HG03095 (cell line): ENCODE data around the gene BRD4.

ENCODE experiments used
- ATAC-seq: cut with Tn5 transposase; IDR thresholded peaks from one replicate; pipeline ENCODE4 v1.9.1; 2021; ENCODE audit warnings: moderate library complexity; ENCODE audit not compliant: unreplicated experiment

BRD4 gene

DNA sequence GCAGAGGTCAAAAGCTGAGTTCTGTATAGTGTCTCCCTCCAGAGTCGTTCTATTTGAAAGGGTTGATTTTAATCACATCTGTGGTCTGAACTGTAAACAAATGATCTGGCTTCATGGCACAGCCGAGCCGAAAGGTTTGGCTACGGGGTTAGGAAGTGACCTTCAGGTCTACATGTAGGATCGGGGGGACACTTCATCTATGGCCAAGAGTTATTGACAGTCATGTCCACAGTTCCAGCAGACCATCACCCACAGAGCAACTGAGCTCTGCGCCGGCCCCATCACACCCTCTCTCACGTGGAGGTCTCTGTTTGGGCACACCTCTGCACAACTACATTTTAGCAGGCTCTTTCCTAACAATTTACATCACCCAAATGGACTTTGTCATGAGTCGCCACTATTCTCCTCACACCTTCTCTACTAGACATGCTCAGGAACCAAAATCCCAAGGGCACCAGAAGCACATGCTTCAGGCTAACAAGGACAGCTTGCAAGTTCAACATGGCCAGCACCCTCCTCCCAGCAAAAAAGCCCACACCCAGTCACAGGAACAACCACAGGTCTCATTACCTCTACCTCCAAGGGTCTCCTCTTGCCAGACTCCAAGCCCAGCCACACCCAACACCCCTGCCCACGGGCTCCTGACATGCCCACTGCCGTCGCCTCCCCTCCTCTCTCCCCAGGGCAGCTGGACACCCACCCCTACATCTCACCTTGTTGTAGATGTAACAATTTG lies 64.0 kb downstream of the BRD4 start:
- ATAC-seq, result no peak

DNA sequence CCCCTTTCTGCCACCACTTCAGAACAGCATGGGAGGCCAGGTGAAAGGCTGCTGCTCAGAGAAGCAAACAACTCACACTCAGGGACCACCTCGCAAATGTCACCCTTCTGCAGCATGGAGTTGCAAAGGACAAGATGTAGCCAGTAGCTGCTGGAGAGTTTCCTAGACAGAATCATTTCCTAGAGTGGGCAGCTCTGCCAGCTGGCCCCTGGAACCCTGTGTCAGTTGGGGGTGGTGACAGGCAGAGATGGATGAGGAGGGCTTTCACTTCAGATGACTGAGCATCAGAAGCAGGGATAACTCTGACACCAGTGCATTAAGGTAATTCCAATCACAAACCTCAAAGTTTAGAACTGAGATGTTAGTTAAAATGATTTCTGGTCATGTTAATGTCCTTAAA lies 65.7 kb downstream of the BRD4 start:
- ATAC-seq, result no peak

DNA sequence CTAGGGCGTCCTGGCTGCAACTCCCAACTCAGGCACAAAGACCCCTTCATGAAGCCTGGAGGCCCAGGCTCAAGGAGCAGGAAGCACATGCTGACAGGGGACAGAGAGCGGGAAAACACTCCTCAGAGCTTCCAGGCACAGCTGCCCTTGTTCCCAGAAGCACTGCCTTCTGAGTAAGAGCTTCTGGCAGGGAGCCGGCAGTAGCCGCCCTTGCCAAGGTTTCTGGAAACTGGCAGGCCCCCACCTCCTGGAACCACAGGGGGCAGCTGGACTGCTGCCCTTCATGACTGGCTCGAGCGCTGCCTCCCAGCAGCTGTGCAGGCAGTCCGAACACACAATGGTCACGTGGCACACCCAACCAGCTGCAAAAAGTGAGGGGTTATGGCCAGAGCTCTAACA lies 66.5 kb downstream of the BRD4 start:
- ATAC-seq, result no peak

DNA sequence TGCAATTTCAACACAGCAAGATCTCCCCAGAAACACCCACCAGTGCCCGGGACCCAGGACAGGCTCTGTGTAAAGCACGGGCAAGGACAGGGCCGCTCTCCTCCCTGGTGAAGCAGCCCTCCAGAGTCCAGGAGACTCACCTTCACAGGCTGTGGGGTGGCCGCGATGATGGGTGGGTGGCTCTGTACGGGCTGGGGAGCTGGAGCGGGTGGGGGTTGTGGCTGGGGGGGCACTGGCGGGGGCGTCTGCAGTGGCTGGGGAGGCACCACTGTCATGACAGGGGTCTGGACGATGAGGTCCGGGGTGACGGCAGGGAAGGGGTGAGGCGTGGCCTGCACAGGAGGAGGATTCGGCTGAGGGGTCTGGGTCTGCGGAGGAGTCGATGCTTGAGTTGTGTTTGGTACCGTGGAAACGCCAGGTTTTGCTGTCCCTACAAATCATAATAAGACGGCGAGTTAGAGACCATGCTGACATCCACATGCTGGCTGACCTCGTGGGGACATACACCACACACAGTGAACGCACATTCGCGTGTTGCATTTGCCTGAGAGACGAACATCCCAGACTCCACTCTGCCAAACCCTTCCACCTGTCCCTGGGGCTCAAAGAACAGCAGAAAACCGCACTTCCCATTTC lies 67.0 kb downstream of the BRD4 start:
- ATAC-seq, result no peak

DNA sequence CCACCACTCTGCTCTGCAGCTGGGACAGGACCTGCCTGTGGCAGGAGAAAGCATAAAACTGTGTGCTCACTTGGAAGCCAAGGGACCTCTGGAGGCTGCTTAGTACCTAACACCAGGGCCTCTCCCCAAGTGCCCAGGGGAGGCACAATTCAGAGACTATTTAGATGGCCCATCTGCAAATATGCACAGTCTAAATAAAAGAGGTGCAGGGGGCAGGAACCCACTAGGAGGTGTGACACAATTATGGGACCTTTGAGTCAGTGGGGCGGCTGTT lies 67.5 kb downstream of the BRD4 start:
- no peak for ATAC-seq

DNA sequence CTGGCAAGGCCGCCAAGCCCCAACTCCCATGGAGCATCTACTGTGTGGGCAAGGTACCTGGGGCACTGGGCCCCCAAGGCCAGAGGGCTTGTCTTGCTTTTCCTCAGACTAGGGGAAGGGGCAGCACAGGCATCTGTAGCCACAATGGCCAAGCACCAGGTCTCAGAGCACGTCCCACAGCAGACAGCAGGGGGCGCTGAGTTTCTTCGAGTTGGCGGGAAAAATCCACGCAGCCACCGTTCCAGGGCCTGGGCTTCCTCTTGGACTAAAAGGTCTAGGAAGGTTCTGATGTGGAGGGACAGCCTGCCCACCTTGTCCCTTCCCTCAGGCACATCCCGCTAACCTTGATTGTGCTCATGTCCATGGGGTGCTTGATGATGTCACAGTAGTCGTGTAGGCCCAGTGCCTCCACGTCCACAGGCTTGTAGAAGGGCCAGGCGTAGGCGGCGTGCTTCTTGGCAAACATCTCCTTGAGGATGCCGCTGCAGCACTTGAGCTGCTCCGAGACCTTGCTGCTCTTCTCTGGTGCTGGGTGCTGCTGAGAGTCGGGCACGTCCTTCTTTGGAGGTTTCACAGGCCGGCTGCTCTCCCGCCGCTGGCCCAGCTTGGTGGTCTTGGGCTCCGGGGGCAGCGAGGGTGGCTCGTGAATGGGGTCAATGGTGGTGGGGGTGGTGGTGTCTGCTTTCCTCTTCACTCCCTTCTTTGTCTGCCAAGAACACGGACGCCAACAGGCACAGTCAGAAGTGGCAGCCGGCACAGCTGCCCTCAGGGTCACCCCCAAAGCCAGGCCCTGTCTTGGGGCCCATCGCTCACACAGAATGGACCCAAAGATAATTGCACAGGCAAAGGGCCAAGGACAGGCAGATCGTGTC lies 68.0 kb downstream of the BRD4 start:
- no peak for ATAC-seq

DNA sequence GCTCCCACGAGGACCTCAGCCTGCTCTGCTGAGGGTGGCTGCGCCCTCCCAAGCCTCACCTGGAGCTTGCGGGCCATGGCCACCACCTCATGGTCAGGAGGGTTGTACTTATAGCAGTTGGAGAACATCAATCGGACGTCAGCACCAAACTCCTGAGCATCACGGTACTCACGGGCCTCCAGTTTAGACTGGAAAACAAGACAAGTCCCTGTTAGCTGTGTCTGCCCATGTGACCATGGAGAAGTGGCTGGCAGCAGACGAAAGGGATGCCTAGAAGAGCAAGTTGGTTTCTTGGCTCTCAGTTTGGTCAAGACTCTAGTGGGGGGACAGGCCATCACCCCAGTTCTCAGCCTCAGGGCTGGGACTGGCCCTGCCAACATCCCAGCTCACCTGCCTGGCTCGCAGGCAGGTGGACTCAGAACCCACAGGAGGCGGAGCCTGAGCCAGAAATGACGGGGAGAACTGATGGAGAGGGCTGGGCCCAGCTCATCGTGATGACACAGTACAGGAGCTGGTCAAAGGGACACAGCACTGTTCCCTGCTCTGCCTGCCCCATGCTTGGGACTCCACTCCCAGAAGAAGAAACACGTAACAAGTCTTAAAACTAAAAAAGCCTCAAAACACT lies 68.9 kb downstream of the BRD4 start:
- ATAC-seq, result no peak

DNA sequence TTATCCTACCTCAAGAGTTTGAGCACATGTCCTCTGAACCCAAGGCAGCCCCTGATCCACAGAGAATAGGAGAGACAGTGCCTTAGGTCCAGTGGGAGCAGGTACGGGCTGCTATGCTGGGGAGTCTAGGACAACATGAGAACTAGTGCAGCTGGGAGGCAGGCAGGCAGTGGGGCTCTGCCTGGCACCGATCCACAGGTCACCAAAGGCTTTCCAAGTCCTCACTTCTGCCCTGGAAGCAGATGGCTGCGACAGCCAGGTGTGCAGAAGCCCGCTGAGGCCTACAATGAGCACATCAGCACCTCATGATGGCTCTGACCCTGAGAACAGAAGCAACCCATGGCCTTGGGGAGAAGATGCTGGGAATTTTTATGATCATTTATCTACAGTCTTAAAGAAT lies 70.3 kb downstream of the BRD4 start:
- no peak for ATAC-seq

DNA sequence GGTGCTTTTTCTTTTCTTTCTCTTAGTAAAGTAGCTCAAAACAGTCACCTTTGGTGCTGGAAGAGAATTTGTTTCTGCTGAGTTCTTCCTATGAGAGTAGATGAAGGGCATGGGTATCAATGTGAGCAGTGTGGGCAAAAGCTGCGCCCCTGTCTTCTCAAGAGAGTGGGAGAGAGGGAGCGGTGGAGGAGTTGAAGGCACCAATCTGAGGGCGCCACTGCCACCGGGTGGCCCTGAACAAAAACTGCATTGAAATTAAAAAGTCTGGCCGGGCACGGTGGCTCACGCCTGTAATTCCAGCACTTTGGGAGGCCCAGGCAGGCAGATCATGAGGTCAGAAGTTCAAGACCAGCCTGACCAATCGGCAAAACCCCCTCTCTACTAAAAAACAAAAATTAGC lies 71.4 kb downstream of the BRD4 start:
- no peak for ATAC-seq

DNA sequence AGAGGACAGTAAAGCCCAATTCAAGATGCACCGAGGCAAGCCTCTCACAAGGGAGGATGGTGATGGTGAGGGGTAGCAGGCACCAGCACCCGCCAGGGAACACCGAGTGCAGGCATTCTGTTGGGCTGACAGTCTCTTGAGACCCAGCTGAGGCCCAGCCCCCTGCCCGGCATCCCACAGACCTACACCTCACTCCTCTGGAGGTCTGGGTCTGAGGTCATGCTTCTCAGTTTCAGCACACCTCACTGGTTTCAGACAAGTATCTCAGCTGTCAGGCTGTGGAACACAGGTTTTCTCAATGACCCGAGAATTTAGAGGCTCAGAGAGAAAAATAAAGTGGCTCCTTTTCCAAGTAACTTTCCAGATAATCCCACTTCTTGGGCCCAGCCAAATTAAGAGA lies 72.4 kb downstream of the BRD4 start:
- ATAC-seq, result no peak

DNA sequence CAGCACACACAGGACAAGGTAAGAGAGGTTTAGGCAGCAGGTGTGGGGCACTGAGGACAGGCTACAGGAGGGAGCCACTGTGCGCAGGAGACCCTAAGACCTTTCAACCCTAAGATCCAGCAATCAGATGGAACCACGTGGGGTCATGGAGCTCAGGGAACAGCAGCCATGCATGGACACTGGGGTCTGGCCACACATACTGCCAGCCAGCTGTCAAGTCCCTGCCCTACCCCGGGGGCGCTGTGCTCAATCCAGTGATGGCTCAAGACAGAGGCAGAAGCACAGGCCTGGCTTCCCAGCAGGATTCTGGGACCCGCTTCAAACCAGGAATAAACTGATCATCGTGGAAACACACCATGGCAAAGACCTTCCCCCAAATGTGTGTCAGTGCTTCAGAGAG lies 74.6 kb downstream of the BRD4 start:
- no peak for ATAC-seq

DNA sequence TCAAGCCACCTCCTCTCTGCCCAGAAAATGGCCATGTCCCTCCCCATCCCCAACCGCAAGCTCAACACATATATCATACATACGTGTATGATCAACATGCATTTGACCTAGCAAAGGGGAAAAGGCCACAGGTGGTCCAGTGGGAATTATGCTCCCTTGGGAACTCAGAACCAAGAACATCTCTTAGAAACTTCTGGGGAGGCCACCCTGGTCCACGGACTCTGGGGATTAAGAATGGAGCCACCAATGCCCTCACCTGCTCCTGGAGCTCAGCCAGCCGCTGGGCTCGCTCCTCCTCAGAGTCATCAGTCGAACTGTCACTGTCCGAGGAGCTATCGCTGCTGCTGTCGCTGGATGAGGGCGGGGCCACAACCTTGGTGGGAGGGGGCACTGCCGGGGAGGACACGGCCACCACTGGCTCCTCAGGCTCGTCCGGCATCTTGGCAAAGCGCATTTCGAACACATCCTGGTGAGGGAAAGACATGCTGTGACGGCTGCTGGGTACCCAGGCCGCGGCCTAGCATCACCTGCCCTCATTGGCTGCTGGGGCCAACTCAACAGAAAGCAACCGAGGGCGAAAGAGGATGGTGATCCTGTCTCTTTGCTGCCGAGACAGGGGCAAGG lies 75.5 kb downstream of the BRD4 start:
- ATAC-seq, result no peak

DNA sequence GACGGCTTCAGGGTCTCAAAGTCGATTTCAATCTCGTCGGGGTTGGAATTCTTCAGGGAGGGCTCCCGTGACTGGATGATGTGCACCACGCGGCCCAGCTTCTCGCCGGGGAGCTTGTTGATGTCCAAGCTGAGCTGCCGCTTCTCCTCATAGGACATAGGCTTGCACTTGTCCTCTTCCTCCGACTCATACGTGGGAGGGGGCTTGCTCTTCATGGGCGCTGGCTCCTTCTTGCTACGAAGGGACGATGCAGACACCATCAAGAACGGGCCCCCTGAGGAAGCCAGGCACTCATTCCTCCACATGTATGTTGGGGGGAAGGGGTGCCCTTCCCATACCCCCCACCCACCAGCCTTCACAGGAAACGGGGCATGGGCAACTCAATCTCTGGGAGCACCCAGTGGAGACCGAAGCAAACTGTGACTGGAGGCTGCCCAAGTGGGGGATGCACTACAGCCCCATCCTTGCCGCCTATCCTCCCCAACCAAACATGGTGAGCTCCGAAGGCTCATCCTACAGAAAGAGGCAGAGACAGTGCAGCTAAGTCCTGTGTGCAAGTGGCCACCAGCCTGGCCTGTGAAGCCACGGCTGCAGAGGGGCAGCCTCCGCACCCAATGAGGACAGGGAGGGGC lies 76.9 kb downstream of the BRD4 start:
- no peak for ATAC-seq

DNA sequence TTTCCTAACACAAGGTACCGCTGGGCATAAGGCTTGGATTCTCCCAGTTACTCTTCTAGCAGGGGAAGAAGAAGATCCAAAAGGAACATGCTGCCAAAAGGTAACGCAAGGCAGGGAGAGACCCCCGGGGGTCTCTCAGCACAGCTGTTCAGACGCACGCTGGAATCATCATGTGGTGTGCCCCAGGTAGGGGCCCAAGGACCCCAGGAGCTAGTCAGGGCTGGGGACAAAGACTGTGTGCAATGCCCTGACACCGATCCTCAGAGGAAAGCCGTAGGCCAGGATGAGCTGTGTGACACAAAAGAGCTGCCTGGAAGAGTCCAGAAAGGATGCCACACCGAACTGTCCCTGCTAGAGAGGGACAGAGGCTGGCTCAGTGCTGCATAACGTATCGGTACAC lies 77.8 kb downstream of the BRD4 start:
- no peak for ATAC-seq

DNA sequence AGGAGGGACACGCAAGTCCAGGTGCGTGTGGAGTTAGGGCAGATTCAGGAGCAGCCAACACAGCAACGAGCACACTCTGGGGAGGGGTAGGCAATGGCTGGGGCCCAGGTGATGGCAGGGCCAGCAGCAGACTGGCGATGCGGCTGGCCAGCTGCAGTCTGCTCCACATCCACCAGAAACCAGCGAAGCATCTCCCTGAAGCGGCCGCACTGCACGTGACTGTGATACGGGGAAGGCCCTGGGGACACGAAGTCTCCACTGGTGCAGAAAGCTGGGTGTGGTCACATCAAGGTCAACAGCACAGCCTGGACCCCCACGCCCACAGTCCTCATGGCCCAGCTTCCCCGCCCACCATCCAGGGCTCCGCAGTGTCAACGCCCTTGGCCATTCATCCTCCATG lies 78.8 kb downstream of the BRD4 start:
- ATAC-seq, result no peak

DNA sequence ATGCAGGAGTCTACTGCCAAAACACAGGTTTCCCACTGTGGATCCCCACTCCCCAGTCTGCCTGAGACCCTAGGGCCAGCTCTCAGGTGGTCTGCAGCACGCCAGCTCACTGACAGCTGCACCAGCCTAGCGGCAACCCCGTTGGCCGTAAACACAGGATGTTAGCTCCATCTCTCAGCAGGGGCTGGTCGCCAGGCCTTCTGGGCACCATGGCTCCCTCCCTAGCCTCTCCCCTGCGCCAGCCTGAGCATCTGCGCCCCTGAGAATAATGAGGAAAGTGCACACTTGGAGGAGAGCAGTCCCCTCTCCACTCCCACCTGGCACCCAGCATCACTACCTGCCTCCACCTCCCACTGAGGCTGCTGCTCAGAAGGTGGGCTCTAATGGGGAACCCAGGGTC lies 79.3 kb downstream of the BRD4 start:
- no peak for ATAC-seq

DNA sequence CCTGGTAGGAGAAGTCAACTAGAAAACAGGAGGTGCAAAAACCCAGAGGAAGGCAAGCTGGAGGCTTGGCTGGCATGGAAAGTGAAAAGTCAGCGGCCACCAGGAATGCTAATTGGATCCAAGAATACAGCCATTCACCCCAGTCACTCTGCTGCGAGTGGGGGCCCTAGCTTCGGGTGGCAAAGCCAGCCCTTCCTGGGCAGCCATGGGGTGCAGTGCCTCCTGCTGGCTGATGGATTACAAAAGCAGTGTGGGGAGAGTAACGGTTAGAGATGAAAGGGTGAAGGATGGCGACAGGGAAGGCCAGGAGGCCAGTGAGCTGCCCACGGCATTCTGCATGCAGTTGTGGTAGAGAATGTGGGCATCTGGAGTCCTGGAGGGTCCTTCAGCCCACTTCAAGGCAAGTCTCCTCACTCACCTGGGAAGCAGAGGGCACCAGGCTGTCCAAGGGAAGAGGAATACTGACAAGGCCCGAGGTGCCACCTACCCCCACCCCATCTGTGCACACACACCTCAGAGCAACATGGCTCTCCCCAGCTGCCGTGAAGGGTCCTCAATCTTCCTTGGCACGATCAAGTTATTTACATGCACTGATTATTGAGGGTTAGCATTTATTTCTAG lies 79.8 kb downstream of the BRD4 start:
- no peak for ATAC-seq

DNA sequence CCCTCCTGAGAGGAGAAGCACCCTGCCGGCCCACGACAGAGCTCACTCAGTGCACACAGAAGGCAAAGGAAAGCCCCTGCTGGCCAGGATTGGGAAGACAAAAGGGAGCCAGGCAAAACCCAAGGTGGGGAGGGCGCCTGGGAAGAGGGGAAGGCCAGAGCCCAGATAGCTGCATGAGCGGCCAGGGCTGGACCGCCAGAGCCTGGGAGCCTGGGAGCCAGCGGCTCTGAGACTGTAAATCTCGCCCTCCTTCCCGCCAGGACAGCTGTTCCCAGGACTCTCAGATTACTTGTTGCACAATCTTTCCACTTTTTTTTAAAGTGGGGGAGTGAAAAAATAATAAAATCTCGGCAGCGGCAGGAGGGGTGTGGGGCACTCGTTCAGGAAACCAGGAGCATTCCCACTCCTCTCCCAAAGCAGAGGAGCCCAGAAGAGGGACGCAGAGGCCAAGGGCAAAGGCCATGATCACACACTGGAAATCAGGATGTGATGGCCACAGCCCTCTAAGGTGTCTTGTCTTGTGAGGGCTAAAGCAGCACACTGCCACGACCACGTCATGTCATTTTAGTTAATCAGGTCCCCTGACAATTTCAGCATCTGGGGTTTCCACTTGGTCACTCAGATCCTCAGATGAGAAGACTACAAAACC lies 80.5 kb downstream of the BRD4 start:
- no peak for ATAC-seq

DNA sequence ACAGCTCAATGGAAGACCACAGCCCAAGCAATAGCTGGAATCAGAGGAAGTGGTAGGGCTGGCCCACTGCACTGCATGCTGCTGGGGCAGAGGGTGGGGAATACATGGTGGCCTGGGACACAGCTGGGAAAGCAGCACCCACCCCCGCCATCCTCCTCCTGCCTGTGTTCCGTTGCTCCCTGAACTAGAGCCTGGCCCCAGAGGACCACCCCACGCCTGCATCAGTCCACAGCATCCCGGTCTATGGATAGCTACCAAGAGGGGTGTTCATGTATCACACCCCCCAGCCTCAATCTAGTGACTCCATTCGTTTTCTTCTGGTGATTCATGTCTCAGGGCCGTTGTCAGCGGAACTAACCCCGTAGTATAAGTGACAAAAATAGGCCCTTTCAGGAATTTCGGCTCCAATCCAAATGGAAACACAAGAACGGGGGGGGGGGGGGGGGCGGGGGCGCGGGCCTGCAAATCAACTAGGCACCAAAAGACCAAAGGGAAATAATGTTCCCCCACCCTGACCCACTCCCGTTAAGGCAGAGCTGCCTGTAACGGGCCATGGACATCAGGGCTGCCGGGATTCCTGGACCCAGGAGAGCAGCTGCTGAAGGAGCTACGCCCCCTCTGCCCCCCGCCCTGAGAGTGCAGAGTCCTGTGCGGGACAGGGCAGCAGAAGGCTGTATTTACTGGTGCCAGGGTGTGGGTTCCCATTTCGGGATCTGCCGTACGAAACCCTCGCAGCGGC lies 81.2 kb downstream of the BRD4 start:
- no peak for ATAC-seq
